ENCODE results near the gene R3HCC1L.
"Not testable (repeated sequence)": the region's sequence is repeated elsewhere in the genome, so short reads cannot be mapped to it uniquely, and the experiment has no call there.

R3HCC1L gene

GRCh38 chr10:98182351-98182915 is 48.0 kb downstream of the R3HCC1L start:
- not testable (repeated sequence) for DNase-seq

DNA sequence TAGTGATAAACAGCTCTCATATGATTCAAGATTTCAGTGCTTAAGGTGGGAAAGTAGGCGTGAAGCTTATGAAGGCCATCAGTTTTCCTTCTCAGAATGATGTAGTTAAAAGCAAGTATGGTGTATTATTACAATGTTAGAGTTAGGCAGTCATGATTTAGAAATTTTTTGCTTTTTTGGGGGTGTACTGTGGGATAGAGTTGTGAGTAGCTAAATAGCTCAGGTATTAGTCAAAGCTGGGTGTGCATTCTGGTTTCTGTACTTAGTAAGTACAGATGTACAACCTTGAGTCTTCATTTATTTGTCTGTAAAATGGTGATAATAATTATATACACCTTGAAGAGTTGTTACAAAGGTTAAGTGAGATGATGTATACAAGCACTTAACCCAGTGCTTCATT is 52.2 kb downstream of the R3HCC1L start:
- no peak for DNase-seq

DNA sequence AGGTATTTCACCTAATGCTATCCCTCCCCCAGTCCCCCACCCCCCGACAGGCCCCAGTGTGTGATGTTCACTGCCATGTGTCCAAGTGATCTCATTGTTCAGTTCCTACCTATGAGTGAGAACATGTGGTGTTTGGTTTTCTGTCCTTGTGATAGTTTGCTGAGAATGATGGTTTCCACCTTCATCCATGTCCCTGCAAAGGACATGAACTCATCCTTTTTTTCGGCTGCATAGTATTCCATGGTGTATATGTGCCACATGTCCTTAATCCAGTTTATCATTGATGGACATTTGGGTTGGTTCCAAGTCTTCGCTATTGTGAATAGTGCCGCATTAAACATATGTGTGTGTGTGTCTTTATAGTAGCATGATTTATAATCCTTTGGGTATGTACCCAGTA is 56.3 kb downstream of the R3HCC1L start:
- not testable (repeated sequence) for DNase-seq

DNA sequence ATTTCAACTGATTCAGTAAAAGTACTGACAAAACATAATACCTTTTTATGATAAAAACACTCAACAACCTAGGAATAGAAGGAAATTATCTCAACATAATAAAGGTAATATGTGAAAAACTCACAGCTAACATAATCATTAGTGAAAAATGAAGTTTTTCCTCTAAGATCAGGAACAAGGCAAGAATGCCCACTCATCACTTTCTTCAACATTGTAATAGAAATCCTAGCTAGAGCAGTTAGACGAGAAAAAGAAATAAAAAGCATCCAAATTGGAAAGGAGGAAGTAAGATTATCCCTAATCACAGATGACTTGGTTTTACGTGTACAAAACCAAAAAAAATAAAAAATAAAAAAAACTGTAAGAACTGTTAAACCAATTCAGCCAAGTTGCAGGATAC is 58.6 kb downstream of the R3HCC1L start:
- DNase-seq = no peak

GRCh38 chr10:98194633-98195032 is 60.2 kb downstream of the R3HCC1L start:
- DNase-seq = no peak

DNA sequence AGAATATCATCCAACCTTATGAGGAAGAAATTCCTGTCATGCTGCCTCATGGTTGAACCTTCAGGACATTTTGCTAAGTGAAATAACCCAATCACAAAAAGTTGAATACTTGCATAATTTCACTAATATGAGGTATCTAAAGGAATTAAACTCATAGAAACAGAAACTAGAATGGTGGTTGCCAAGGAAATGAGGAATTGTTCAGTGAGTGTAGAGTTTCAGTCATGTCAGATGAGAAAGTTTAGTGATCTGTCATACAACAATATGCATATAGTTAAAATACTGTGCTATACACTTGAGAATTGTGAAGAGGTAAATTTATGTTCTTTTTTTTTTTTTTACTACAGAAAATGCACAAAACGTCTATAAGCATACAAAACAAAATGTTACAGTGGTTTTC is 60.7 kb downstream of the R3HCC1L start:
- DNase-seq = no peak

DNA sequence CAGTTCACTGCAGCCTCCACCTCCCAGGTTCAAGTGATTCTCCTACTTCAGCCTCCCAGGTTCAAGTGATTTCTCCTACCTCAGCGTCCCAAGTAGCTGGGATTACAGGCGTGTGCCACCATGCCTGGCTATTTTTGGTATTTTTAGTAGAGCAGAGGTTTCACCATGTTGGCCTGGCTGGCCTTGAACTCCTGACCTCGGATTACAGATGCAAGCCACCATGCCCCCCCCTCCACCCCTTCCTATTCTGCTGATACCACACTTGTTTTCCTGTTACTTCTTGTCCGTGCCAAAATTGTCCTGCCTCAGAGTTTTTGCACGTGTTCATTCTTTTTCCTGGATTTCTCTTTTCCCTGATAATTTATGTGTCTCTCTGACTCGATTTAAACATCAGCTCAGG is 62.5 kb downstream of the R3HCC1L start:
- DNase-seq = no peak

GRCh38 chr10:98201760-98202159 is 67.3 kb downstream of the R3HCC1L start:
- no peak for DNase-seq

DNA sequence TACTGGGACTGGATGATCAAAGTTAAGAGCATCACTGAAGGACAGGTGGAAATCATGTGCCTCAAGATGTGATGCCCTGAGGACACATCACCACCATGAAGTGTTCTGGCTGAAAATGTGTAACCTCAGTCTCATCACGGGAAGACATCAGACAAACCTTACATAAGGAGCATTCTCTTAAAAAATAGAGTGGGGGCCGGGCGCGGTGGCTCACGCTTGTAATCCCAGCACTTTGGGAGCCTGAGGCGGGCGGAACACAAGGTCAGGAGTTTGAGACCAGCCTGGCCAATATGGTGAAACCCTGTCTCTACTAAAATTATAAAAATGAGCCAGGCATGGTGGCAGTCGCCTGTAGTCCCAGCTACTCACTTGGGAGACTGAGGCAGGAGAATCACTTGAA is 67.9 kb downstream of the R3HCC1L start:
- no peak for DNase-seq

DNA sequence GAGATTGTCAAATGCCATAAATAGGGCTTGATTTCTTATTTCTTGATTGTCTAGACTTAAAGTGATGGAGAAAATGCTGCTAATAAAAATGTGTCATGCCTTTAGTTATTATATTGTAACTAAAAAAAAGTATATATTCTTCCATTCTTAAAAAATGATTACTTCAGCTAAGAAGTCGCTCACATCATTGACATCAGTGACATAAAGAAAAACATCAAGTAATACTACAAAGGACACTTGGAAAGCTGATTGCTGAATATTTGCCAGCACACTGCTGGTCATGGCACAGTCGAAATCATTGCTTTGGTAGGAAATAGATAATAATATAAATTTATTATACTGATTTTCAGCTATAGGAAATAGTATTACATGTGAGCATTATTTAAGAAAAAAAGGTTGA is 70.9 kb downstream of the R3HCC1L start:
- DNase-seq = no peak

DNA sequence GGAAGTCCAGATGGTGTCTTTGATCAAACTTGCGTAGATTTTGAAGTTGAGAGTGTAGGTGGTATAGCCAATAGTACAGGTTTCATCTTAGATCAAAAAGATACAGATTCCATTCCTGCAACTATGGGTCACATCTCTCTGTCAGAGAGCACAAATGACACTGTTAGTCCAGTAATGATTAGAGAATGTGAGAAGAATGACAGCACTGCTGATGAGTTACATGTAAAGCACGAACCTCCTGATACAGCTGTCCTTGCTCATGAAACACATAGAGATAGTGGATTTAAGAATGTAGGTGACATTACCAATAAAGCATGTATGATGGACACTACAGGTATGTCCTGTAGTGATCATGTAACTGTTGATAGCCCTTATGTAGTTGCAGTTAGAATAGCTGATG is 74.5 kb downstream of the R3HCC1L start:
- DNase-seq = no peak

GRCh38 chr10:98209441-98209840 is 75.0 kb downstream of the R3HCC1L start:
- DNase-seq = no peak

- no peak for DNase-seq
Observed at GRCh38 chr10:98212196-98212595, 77.7 kb downstream of the R3HCC1L start.

GRCh38 chr10:98213740-98214139 is 79.3 kb downstream of the R3HCC1L start:
- no peak for DNase-seq

- DNase-seq = no peak
Observed at GRCh38 chr10:98215373-98215772, 80.9 kb downstream of the R3HCC1L start.

DNA sequence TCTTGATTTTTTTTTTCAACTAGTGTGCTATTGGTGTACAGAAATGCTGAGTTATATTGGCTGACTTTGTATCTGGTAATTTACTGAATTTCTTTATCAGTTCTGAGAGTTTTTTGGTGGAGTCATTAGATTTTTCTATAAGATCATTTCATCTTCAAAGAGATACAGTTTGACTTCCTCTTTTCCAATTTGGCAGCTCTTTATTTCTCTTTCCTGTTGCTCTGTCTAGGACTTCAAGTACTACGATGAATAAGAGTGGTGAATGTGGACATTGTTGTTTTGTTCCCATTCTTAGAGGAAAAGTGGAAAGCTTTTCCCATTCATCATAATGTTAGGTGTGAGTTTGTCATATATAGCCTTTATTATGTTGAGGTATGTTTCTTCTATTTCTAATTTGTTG is 83.3 kb downstream of the R3HCC1L start:
- DNase-seq = no peak

DNA sequence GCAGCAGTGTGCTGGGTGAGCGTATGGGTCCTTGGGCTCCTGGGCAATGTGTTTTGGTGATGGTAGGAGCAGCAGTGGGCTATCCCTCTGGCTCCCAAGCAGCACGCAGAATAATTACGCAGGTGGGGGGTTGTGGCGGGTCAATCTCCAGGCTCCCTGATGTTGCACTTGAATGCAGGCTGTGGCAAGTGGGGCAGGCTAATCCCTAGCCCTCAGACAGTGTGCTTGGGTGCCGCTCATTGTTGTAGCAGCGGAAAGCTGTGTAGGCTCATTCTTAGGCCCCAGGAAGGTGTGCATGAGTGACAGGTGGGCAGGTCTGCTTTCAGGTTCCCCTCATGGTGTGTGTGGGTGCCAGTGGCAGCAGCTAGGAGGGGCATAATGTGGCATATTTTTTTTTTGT is 89.4 kb downstream of the R3HCC1L start:
- no peak for DNase-seq

- DNase-seq = no peak
Observed at GRCh38 chr10:98224509-98224908, 90.1 kb downstream of the R3HCC1L start.

GRCh38 chr10:98224996-98225395 is 90.5 kb downstream of the R3HCC1L start:
- no peak for DNase-seq

GRCh38 chr10:98226508-98227144 is 92.2 kb downstream of the R3HCC1L start:
- no peak for DNase-seq

- not testable (repeated sequence) for DNase-seq
Observed at GRCh38 chr10:98227713-98228112, 93.3 kb downstream of the R3HCC1L start.

DNA sequence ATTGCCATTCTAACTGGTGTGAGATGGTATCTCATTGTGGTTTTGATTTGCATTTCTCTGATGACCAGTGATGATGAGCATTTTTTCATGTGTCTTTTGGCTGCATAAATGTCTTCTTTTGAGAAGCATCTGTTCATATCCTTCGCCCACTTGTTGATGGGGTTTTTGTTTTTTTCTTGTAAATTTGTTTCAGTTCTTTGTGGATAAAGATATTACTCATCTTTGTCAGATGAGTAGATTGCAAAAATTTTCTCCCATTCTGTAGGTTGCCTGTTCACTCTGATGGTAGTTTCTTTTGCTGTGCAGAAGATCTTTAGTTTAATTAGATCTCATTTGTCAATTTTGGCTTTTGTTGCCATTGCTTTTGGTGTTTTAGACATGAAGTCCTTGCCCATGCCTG is 93.8 kb downstream of the R3HCC1L start:
- DNase-seq = not testable (repeated sequence)

DNA sequence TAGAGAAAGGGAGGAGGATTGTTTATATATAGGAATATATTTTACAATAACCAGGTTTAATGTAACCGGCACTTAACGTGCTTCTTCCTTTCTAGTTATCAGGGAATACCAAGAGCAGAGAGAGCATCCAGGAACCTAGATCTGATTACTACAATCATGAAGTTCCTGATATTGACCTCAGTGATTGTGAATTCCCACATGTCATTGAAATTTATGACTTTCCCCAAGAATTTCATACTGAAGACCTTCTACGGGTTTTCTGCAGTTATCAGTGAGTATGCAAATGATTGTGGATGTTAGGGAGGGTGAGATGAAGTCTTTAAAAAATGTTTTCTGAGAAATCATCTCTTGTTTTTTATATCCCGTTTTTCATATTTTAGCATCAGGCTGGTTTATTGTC is 97.0 kb downstream of the R3HCC1L start:
- no peak for DNase-seq

DNA sequence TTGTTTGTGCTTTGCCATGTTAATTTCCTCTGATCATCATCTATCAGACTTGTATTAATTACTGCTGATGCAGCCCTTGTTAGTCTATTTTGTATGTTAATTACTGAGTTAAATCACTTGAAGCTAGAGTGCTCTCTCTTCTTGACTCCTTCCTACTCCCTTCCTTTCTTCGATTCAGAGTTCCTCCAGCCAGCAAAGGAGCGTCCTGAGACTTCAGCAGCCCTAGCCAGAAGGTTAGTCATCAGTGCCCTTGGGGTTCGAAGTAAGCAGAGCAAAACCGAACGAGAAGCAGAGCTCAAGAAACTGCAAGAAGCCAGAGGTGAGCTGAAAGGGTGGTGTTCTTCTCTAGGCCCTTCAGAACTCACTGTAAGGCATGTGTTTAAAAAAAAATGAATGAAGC is 101.4 kb downstream of the R3HCC1L start:
- no peak for DNase-seq

DNA sequence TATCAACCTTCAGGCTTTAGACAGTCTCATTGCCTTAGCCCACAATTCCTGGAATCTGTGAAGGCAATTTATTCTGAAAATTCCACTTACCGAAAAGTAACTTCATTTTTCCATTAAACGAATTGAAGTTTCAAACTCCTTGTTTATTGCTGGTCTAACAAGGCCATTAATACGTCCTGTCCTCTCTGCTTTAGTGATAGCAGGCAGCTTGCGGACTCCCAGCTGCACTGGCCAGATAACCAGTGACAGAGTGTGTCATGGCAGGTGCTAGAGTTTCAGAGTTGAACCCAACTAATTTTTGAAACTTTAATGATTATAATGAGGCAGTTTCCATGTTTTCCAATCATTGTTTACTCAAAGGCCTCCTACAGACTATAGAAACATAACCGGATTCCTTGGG is 102.4 kb downstream of the R3HCC1L start:
- no peak for DNase-seq
